ENCODE measurements around the gene ZNF202.
A peak's percentile ranks its signal among the peaks of the same experiment; 100 is the strongest.
"Not testable (repeated sequence)": the region's sequence is repeated elsewhere in the genome, so short reads cannot be mapped to it uniquely, and the experiment has no call there.

ZNF202 gene

DNA sequence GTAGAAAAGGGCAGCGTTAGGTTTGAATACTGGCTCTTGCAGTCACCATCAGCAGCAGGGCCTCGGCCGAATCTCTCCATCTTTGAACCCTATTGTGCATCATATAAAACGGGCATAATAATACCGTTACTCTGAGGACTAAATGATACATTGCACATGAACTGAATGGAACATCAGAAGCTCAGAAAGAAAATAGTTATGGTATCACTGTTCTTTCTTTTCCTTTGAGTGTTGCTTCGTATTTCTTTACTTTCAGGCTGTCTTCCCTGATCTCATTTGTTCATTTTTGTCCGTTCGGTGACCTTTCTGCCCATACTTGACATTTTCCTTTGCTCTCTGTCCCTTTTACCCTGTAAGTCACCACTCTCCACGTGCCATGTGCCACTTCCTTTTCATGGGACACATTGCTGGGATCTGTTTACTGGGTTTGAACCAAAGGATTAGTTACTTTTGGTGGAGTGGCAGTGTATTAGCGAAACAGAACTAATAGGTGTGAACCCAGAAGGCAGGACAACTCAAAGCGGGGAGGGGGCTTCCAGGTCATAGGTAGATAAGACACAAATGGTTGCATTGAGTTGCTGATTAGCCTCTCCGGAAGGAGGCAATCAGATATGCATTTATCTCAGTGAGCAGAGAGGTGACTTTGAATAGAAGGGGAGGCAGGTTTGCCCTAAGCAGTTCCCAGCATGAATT lies 717 bp upstream of the ZNF202 start:
- no peak for DNase-seq (ENCODE audit: low spot score)

DNA sequence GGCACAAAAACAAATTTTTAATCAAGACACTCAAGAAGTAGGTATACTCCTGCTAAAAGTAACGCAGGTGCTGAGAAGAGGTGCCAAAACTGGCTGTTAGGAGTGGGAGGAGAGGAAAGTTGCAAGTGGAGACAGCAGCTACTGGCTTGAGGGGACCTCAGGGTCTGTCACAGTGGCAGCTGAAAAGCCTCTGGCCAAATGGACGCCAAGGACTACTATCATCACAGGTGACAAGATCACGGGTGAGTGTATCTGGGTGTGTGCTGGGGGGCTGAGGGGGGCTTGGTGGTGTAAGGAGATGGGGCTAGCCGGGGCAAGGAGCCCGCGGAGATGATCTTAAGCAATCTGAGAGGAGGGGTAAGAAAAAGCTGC lies 687 bp downstream of the ZNF202 start:
- DNase-seq (ENCODE audit: low spot score), result no peak

DNA sequence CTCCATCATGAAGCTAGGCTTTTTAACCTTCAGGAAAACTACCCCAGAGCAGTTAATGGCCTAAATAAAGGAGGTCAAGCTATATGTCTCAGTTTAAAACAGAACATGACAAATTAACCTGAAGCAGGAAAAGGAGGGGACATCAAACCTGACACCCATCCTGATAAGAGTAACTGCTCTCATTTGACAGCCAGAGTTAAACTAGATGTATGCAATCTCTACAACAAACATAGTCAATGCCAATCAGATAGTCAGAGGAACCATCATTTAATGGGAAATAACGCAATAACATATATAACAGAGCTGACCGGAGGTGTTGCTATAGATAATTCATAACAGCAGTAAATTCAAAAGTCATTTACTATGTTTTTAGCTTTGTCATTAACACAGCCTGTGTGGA lies 3.1 kb downstream of the ZNF202 start:
- DNase-seq (ENCODE audit: low spot score), result no peak

DNA sequence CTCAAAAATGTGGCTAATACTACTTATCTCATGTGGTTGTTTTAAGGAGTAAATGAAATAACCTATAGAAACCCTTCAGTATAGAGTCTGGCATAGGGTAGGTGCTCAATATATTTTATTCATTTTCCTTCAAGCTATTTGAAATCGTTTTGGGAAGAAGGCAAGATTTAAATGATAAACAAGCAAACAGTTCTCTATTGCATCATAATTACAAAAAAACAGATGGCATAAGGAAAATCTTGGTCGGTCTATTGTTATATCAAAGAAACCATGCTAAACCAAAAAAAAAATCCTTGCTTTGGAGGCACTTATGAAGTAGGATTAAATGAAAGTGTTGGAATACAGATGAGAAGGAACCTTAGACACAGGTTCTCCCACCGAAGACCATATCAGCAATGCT lies 4.7 kb downstream of the ZNF202 start:
- DNase-seq (ENCODE audit: low spot score), result no peak

DNA sequence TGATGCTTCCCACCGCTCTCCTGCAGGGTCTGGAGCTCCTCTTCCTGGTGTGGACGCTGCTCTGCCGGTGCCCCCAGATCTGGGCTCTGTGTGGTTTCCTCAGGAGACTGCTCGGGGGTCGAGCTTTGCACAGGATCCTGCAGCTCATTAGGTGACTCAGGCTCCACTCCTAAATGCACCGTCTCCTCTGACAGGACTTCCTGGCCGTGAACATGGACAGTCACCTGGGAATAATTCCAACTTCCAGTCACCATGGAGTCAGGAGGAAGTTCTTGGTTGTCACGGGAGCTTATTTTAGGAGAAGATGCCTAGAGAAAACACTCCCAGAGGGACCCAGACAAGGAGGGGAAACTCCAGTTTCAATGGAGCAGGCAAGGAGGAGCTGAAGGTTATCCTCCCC lies 11.9 kb downstream of the ZNF202 start:
- DNase-seq (ENCODE audit: low spot score), result no peak

- no peak for DNase-seq (ENCODE audit: low spot score)
Measured at GRCh38 chr11:123725995-123726655, 15.3 kb downstream of the ZNF202 start.

GRCh38 chr11:123719452-123719851 lies 22.0 kb downstream of the ZNF202 start:
- DNase-seq (ENCODE audit: low spot score), result no peak

- DNase-seq (ENCODE audit: low spot score), result no peak
Measured at GRCh38 chr11:123718469-123718868, 23.0 kb downstream of the ZNF202 start.

DNA sequence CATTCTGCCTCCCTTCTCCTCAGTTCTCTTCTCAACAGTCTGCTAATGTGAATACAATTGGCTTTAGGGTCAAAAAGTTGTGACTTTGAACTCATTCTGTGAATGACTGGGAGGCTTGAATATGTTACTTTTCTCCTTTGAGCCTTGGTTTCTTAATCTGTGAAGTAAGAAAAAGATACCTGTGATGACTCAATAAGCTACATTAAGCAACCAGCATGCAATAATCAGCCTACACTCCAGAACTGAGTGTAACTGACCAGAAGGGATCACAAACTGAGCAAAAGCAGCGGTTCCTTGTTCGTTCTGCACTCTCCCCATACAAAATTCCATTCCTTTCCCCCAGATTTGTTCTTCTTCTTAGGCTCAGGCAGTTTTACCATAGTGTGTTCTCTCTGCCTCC lies 23.4 kb downstream of the ZNF202 start:
- DNase-seq (ENCODE audit: low spot score), result no peak

DNA sequence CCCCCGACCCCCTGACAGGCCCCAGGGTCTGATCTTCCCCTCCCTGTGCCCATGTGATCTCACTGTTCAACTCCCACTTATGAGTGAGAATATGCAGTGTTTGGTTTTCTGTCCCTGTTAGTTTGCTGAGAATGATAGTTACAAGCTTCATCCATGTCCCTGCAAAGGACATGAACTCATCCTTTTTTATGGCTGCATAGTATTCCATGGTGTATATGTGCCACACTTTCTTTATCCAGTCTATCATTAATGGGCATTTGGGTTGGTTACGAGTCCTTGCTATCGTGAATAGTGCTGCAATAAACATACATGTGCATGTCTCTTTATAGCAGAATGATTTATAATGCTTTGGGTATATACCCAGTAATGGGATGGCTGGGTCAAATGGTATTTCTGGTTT lies 28.8 kb downstream of the ZNF202 start:
- not testable (repeated sequence) for DNase-seq (ENCODE audit: low spot score)

GRCh38 chr11:123707606-123708205 lies 33.8 kb downstream of the ZNF202 start:
- DNase-seq (ENCODE audit: low spot score), result peak; percentile 67

DNA sequence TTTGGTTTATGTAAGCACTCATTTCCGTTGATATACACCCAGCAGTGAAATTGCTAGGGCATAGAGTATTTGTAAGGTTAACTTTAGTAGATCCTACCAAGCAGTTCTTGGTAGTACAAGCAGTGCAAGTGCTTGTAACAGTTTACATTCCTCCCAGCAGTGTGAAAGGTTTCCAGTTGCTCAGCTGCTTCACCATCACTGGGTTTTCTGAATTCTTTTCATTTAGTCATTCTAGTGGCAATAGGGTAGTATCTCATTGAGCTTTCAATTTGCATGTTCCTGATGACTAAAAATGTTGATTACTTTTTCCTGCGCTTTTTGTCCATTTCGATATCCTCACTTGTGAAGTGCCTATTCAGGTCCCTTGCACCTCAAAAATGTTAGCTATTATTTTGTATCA lies 34.3 kb downstream of the ZNF202 start:
- no peak for DNase-seq (ENCODE audit: low spot score)

DNA sequence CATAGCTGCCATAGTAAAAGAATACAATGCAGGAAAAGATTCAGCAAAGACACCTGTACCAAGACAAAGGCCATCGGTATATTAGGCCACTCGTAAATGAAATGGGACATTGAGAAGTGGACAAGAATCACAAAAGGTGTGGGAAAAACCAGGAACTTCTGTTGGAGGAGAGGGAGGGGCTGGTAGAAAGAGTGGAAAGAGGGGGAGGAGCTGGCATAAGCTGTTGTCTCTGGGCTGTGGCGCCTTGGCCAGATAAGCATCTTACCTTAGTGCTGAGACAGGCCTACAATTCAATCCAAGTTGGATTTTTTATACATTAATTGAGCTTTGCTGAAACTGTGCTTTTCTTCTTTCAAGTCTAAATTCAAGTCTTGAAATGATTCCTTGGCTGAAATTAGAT lies 37.1 kb downstream of the ZNF202 start:
- DNase-seq (ENCODE audit: low spot score), result no peak

GRCh38 chr11:123702696-123703095 lies 38.8 kb downstream of the ZNF202 start:
- DNase-seq (ENCODE audit: low spot score), result no peak

DNA sequence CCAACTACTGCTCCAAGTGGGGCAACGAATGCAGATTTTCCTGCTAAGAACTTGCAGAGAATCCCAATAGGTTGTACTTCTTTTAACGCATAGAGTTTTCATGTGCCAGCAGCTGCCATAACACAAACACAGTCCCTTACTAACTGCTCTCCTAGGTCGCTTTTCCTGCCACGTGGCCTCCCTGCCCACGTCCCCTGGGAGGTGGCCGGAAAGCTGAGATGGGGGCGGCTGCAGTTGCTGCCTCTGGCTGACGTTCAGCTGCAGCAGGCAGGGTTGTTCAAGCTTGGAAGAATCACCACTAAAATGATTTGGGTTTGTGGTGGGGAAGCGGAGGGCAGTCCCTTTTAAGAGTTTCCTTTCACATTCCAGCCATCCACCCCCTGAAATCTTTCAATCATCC lies 39.3 kb downstream of the ZNF202 start:
- no peak for DNase-seq (ENCODE audit: low spot score)

DNA sequence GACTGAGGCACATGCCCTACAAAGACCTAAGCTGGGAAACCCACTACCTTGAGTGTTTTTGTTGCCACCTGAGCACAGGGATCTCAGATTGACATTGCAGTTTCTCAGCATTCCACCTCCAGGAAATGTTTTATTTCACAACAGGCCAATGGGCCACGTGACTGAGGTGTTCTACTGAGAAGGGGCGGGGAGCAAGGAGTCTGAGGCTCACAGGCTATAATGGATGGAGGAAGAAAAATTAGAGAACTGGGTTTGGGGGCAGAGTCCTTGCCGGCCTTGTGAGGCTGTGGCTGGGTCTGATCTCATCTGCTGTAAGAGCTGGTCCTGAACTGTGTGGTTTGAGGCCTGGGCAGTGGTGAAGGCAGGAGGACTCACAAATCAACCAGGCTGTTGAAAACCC lies 40.7 kb downstream of the ZNF202 start:
- no peak for DNase-seq (ENCODE audit: low spot score)

- no peak for DNase-seq (ENCODE audit: low spot score)
Measured at GRCh38 chr11:123698546-123699127, 42.8 kb downstream of the ZNF202 start.

DNA sequence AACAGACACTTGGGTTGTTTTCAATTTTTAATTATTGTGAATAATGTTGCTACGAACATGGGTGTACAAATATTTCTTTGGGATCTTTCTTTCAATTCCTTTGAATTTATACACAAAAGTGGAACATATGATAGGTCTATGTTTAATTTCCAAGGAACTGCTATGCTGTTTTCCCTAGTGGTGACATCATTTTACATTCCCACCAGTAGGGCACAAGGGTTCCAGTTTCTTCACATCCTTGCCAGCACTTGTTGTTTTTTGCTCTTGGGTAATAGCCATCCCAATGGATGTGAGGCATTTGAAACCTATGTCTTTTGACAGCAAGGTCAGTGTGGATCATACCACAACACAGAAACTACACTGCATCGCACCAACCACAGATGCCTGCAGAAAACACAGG lies 45.3 kb downstream of the ZNF202 start:
- no peak for DNase-seq (ENCODE audit: low spot score)

DNA sequence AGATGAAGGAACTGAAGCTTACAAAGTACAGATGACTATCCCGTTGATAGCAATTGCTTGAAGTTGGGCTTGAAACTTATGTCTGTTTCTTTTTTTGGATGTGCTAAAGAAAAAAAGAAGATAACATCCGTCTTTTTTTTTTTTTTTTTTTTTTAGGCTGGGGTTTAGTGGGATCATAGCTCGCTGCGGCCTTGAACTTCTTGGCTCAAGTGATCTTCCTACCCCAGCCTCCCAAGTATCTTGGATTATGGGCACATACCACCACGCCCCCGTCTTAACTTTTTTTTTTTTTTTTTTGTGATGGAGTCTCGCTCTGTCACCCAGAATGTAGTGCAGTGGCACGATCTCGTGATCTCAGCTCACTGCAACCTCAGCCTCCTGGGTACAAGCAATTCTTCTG lies 46.2 kb downstream of the ZNF202 start:
- no peak for DNase-seq (ENCODE audit: low spot score)

DNA sequence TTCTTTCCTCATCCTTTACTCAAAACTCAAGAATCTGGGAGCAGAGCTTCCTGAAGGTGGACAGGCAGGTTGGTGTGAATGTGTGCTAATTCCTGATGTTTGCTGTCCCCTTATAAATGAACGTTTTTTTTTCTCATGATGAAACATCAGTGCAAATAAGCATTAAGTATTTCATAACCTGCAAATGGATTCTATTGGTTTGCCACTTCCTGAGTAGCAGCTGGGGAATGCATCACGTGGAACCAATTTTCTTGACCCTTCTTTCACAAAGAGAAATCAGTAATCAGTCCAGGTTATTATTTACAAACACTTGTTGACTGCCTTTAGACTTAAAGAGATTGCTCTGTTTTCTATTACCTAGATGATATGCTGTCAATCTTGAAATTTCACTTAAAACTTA lies 46.9 kb downstream of the ZNF202 start:
- DNase-seq (ENCODE audit: low spot score), result no peak

- DNase-seq (ENCODE audit: low spot score), result no peak
Measured at GRCh38 chr11:123692961-123693360, 48.5 kb downstream of the ZNF202 start.

DNA sequence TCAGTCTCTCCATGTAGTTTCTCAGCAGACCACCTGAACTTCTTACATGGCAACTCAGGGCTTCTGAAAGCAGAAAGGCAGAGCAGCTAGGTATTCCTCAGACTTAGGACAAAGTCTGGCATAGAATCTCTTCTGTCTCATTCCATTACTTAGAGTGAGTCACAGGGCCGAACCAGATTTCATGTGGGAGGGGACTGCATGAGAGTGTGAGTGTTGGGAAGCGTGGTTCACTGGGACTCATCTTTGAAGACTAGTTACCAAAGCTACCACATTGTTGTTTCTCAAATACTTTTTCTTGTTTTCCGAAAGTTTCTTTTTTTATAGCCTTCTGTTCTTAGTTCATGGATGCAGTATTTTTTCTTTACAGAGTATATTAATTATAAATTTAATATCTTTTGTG lies 51.0 kb downstream of the ZNF202 start:
- no peak for DNase-seq (ENCODE audit: low spot score)

DNA sequence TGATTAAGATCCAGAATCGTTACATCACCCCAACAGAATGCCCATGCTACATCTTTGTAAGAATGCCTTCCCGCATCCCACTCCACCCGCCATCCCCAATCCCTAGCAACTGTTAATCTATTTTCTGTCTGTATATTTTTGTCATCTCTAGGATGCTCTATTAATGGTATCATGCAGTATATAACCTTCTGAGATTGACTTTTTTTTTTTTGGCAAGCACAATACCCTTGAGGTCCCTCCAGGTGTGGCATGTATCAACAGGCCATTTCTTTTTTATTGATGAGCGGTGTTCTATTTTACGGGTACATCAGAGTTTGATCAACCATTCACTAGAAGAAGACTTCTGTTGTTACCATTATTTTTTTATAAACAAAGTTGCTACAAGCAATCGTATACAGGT lies 56.9 kb downstream of the ZNF202 start:
- DNase-seq (ENCODE audit: low spot score), result no peak
